Osteoblast (primary cell): ENCODE results near the gene MCTP2. TPM values are rescaled to one million over a fixed set of nuclear protein-coding genes. Genes with fewer than 3 reads are reported as not detected.
"Not testable (repeated sequence)": the region's sequence is repeated elsewhere in the genome, so short reads cannot be mapped to it uniquely, and the experiment has no call there.

Experiments used
- DNase-seq: peaks from one replicate; pipeline ENCODE4 v3.0.0; 2011; ENCODE audit warnings: low spot score, mixed read lengths; ENCODE audit not compliant: insufficient read length; ENCODE audit errors: missing footprints
- H2AFZ ChIP-seq: 2 replicates; pipeline ENCODE4 v1.6.0; 2011; ENCODE audit warnings: mild to moderate bottlenecking, low read length
- H3K27ac ChIP-seq: 2 replicates; pipeline ENCODE4 v1.5.1; 2011; ENCODE audit warnings: mild to moderate bottlenecking, low read depth, low read length, moderate library complexity
- H3K27me3 ChIP-seq: 2 replicates; pipeline ENCODE4 v1.6.0; 2012; ENCODE audit warnings: mild to moderate bottlenecking, control low read depth, inconsistent platforms, low read length, moderate library complexity; ENCODE audit not compliant: insufficient read depth
- H3K36me3 ChIP-seq: 2 replicates; pipeline ENCODE4 v1.5.1; 2011; ENCODE audit warnings: mild to moderate bottlenecking, low read length, control low read depth, moderate library complexity; ENCODE audit not compliant: insufficient read depth
- H3K4me1 ChIP-seq: 2 replicates; pipeline ENCODE4 v1.5.1; 2011; ENCODE audit warnings: mild to moderate bottlenecking, low read length, control low read depth, moderate library complexity; ENCODE audit not compliant: insufficient read depth
- H3K4me2 ChIP-seq: 2 replicates; pipeline ENCODE4 v1.6.0; 2011; ENCODE audit warnings: mild to moderate bottlenecking, low read length; ENCODE audit not compliant: insufficient read depth
- H3K4me3 ChIP-seq: fragments of 200-600 bp; sonication (generic); 3 replicates; pipeline ENCODE4 v1.5.1; 2012; ENCODE audit warnings: mild to moderate bottlenecking, low read length, inconsistent platforms; ENCODE audit not compliant: insufficient read depth
- H3K79me2 ChIP-seq: 2 replicates; pipeline ENCODE4 v1.6.0; 2012; ENCODE audit warnings: mild to moderate bottlenecking, low read length, control low read depth, inconsistent platforms; ENCODE audit not compliant: insufficient read depth
- H3K9me3 ChIP-seq: 2 replicates; pipeline ENCODE4 v1.5.1; 2011; ENCODE audit warnings: low read depth, low read length, control low read depth
- H4K20me1 ChIP-seq: 2 replicates; pipeline ENCODE4 v1.6.0; 2012; ENCODE audit warnings: mild to moderate bottlenecking, low read length, control low read depth; ENCODE audit not compliant: insufficient read depth
- CTCF ChIP-seq: IDR thresholded peaks from 2 replicates; pipeline ENCODE4 v1.5.1; 2011; ENCODE audit warnings: mild to moderate bottlenecking, low read depth, low read length, moderate library complexity; ENCODE audit errors: extremely low read depth
- total RNA-seq: library from RNA; depleted of rRNA; stranded (reverse); fragments of >200 nt; gene quantifications from 2 replicates; pipeline ENCODE4 v1.2.3, GENCODE V29; 2012

Gene MCTP2
- total RNA-seq, 1 donor = 16.3 TPM

- Histone ChIP-seq H3K27me3 (no peaks in the 10 kb centered on the region), H3K27ac (no peak overlapping the region), H3K79me2 (no peaks in the 10 kb centered on the region), H3K4me3 (no peak overlapping the region), H4K20me1 (no peaks in the 10 kb centered on the region), H2AFZ (no peak overlapping the region), H3K36me3 (no peaks in the 10 kb centered on the region), H3K9me3 (no peaks in the 10 kb centered on the region), H3K4me1 (no peaks in the 10 kb centered on the region), H3K4me2 (no peak overlapping the region)
- no peak for DNase-seq
- TF ChIP-seq CTCF = no peak
Measured at GRCh38 chr15:94239474-94239873, 8.1 kb downstream of the MCTP2 start.

GRCh38 chr15:94240480-94240879, 9.1 kb downstream of the MCTP2 start:
- no peaks in the 10 kb centered on the region for H3K79me2 ChIP-seq
- no peaks in the 10 kb centered on the region for H3K9me3 ChIP-seq
- H3K27me3 ChIP-seq = no peaks in the 10 kb centered on the region
- no peak overlapping the region for H3K4me2 ChIP-seq
- H3K27ac ChIP-seq = no peak overlapping the region
- DNase-seq = no peak
- no peak overlapping the region for H2AFZ ChIP-seq
- H4K20me1 ChIP-seq = no peaks in the 10 kb centered on the region
- H3K4me1 ChIP-seq = no peaks in the 10 kb centered on the region
- no peaks in the 10 kb centered on the region for H3K36me3 ChIP-seq
- no peak for TF ChIP-seq CTCF
- no peak overlapping the region for H3K4me3 ChIP-seq

- Histone ChIP-seq H3K4me2 (no peak overlapping the region), H3K27me3 (no peaks in the 10 kb centered on the region), H3K4me3 (no peak overlapping the region), H3K27ac (no peak overlapping the region), H3K79me2 (no peaks in the 10 kb centered on the region), H3K4me1 (no peaks in the 10 kb centered on the region), H2AFZ (no peak overlapping the region), H3K36me3 (no peaks in the 10 kb centered on the region), H3K9me3 (no peaks in the 10 kb centered on the region), H4K20me1 (no peaks in the 10 kb centered on the region)
- no peak for DNase-seq
- TF ChIP-seq CTCF = no peak
Measured at GRCh38 chr15:94242257-94242656, 10.9 kb downstream of the MCTP2 start.

GRCh38 chr15:94243003-94243402, 11.6 kb downstream of the MCTP2 start:
- not testable (repeated sequence) for H3K4me3 ChIP-seq

More at GRCh38 chr15:94243003-94243402, 11.6 kb downstream of the MCTP2 start:
- H3K36me3 ChIP-seq, DNase-seq, H3K27ac ChIP-seq, H3K79me2 ChIP-seq, H3K9me3 ChIP-seq, H3K27me3 ChIP-seq, H4K20me1 ChIP-seq, H2AFZ ChIP-seq, H3K4me2 ChIP-seq, H3K4me1 ChIP-seq: not testable (repeated sequence)
